ENCODE measurements around the gene IFI35.
"Not testable (repeated sequence)": the region's sequence is repeated elsewhere in the genome, so short reads cannot be mapped to it uniquely, and the experiment has no call there.

IFI35 gene

DNA sequence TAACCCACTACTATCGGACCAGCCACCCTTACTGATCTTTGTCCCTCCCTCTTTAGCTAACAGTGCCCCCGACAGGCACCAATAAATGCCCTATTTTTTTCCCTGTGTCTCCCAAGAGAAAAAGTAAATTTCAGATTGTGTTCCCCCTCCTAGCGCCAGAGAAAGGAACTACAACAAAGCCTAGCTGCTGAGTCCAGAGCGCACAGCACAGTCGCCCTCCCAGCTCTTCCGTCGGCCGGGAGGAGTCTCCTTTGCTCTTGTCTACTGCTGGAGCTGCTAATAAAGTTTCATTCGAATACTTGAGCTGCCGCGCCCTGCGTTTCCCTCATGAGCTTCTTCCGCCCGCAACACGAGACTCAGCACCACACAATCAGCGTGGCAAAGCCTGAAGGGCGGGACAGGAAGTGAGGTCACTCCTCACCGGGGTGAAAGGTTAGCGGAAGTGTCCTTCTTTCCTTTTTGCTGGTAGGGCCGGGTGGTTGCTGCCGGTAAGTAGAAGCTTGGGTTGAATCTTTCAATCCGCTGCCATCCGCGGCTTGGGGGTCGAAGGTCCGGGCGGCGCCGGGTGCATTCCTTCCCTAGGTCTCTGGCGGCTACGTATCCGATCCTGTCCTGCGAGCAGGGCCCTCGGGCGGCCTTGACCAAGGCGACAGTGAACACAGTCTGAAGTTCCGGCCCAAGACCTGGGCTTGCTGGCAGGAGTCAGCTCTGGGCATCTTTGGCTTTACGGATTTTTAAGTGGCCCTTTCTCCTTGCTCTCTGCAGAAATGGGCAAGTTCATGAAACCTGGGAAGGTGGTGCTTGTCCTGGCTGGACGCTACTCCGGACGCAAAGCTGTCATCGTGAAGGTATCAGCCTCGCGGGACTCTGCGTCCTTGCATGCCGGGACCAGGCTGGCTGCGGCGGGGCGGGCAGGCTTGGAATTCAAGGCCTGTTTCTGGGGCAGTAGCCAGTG, 8.3 kb upstream of the IFI35 start, which contains the start of gene RPL27:
Gene RPL27, plus strand, starts transcription at position 436 of the 955 bp plus-strand sequence. Its CDS starts 332 bp downstream, at position 768.
- peak; percentile 97 for DNase-seq (ENCODE audit: low read depth)

DNA sequence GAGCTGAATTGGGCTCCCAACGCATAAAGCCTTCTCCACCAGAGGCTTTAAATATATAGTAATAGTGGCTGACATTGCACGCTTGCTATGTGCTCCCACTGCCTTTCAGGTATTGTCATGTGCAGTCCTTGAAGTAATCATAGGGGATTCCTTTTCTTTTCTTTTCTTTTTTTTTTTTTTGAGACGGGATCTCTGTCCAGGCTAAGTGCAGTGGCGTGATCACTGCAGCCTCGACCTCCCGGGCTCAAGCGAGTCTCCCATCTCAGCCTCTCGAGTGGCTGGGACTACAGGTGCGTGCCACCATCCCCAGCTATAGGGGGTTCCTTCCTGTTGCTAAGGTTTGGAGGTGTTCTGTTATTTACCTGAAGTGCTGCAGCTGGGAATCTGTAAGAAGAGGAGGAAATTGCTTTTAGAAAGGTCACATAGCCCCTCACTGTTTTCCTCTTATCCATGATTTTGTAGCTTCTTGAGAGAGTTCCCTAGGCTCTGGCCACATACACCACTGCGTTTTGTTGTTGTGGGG, 7.5 kb upstream of the IFI35 start:
- DNase-seq (ENCODE audit: low read depth): no peak

GRCh38 chr17:43000894-43001293, 5.7 kb upstream of the IFI35 start:
- DNase-seq (ENCODE audit: low read depth): not testable (repeated sequence)

DNA sequence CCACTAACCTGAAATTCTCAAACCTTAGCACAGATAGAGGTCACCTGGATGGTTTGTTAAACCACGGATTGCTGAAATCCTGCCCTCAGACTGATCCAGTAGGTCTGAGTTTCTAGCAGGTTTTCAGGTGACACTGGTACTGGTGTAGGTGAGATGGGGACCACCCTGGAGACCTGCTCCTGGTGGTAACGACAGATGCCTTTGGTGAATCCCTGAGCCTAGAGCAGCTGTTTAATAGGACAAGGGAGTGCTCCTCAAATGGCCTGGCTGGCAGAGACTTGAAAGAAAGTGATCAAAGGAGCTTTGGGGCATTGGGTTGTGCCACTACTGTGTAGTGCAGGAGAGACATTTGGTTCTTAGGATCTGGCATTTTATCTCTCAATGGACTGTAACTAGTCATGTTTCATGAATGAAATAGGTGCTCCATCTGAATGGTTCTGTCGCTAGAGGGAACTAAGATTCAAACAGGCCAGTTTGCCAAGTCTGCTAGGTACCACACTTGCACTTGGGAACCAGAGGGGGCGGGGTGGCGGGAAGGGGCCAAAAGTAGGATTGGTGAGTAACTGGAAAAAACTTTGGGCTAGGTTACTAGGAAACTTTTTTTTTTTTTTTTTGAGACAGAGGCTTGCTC, 2.9 kb upstream of the IFI35 start:
- DNase-seq (ENCODE audit: low read depth): no peak

- DNase-seq (ENCODE audit: low read depth): no peak
Observed at GRCh38 chr17:43010667-43011308, 4.2 kb downstream of the IFI35 start.

- no peak for DNase-seq (ENCODE audit: low read depth)
Observed at GRCh38 chr17:43011728-43012472, 5.3 kb downstream of the IFI35 start.

DNA sequence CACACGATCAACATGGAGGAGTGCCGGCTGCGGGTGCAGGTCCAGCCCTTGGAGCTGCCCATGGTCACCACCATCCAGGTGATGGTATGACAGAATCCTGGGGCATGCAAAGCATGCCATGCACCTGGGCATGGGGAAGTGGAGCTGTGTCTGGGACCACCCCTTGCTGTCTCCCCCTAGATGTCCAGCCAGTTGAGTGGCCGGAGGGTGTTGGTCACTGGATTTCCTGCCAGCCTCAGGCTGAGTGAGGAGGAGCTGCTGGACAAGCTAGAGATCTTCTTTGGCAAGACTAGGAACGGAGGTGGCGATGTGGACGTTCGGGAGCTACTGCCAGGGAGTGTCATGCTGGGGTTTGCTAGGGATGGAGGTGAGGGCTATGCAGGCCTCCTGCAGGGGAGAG, 6.7 kb downstream of the IFI35 start:
- DNase-seq (ENCODE audit: low read depth): no peak

DNA sequence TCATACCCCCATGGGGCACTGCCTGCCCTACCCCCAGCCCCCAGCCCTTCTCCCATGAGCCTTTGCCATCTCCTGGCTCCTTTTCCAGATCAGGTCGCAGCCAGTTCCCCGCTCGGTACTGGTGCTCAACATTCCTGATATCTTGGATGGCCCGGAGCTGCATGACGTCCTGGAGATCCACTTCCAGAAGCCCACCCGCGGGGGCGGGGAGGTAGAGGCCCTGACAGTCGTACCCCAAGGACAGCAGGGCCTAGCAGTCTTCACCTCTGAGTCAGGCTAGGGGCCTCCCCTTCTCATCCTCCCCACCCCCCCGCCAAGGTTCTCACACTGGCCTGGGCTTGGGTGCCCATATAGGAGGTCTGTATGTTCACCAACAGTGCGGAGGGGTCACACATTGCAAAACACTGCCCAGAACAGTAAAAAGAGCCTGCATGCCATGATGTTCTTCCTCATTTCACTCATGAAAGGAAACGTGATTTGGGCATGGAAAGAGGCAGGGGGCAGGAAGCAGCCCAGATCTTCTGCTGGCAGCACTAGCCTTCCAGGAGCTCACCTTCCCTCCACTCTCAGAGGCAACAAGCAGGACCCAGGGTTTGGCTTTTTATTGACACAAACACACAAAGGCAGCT, 7.5 kb downstream of the IFI35 start:
- DNase-seq (ENCODE audit: low read depth): no peak

- DNase-seq (ENCODE audit: low read depth): no peak
Observed at GRCh38 chr17:43014649-43015542, 8.3 kb downstream of the IFI35 start.

DNA sequence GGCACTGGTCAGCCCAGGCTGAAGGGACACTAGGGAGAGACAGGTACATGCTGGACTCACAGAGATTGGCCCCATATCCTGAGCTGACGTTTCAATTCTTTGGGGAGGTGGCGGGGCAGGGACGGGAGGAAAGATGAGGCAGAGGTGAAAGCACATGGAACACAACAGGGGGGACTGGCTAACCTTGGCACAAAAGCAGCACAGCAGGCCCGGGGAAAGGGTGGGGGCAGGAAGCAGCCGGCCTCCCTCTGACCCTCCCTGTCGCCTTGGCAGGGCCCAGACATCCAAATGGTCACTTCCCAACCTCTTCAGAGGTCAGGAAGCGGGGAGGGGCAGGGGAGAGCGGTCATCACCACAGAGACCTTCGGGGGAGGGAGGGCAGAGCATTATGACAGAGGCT, 9.0 kb downstream of the IFI35 start:
- DNase-seq (ENCODE audit: low read depth): no peak

- no peak for DNase-seq (ENCODE audit: low read depth)
Observed at GRCh38 chr17:43016216-43016615, 9.6 kb downstream of the IFI35 start.

- DNase-seq (ENCODE audit: low read depth): no peak
Observed at GRCh38 chr17:43018008-43018853, 11.6 kb downstream of the IFI35 start.

- DNase-seq (ENCODE audit: low read depth): no peak
Observed at GRCh38 chr17:43018932-43019331, 12.3 kb downstream of the IFI35 start.

DNA sequence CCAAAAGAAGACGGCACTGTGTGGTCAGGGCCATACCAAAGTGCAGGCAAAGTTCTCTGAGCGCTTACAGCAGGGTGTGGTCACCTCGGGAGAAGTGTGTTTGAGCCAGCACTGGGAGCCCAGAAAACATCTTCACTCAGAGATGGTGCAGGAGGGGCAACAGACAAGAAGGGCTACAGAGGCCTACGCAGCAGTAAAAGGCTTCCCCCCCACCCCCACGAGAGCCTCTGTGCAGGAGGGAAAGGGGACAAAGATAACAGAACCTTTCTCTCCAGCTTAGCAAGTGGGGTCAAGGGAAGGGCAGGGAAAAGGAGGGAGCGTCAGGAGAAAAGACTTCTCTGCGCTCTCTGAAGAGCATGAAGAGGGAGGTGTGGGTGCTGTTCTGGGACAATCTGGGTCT, 12.8 kb downstream of the IFI35 start:
- no peak for DNase-seq (ENCODE audit: low read depth)

- no peak for DNase-seq (ENCODE audit: low read depth)
Observed at GRCh38 chr17:43020030-43020621, 13.5 kb downstream of the IFI35 start.

GRCh38 chr17:43020789-43021740, 14.5 kb downstream of the IFI35 start:
- DNase-seq (ENCODE audit: low read depth): no peak

DNA sequence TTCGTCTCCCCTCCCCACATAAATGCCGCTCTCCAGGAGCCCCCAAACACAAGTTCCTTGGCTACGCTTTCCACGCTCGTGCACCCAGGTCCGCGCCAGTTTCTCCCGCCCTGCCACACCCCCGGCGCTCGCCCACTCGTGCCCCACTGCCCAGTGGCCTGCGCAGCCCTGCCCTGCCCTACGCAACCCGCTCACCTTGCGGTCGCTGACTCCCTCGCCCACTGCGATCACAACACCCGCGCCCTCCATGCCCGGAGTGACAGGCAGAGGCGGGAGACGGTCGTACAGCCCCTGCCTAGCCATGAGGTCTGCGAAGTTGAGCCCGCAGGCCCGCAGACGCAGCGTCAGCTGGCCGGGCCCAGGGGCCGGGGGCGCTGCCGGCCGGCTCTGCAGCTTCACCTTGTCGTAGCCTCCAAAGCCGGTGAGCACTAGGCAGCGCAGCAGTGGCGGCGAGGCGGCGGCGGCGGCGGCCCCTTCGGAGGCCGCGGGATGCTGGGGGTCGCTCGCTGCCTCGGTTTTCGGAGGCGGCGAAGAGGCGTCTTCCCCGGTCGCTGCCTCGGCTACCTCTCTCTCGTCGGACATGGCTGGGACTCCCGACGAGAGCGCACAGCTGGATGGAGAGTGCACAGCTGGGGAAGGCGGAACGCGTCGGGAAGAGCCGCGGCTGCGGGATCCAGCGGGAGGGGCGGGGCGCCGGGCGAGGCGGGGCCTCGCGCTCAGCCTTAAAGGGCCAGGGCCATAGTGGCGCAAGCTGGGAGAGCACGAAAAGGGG, 15.3 kb downstream of the IFI35 start, which contains the start of gene VAT1:
Gene VAT1, minus strand, starts transcription at position 645 of the 772 bp plus-strand sequence. Its CDS starts 63 bp downstream, at position 582.
- peak; percentile 43 for DNase-seq (ENCODE audit: low read depth)

All from stimulated activated CD4-positive, alpha-beta T cell treated with anti-CD3 and anti-CD28 coated beads, Interleukin-2, amount 100 ng/mL, for 4 hours (primary cell).